ENCODE results near the gene PCED1B. TPM values are rescaled to one million over a fixed set of nuclear protein-coding genes. Genes with fewer than 3 reads are reported as not detected.

PCED1B gene
- total RNA-seq, 1 experiment from 2014 or later: 0.86 TPM

DNA sequence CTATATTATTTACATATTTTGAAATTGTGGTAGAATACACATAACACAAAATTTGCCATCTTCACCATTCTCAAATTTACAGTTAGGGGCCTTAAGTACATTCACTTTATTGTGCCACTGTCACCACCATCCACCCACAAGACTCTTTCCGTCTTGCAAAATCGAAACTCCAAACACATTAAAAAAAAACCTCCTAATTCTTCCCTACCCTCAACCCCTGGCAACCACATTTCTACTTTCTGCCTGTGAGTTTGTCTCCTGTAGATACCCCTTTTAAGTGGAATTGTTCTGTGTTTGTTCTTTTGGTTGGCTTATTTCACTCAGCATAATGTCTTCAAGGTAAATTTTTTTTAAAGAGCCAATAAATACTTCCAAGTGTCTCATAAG is 32.0 kb downstream of the PCED1B start:
- no peak for ATAC-seq
- no TSS peak for BruUV-seq (replicated peaks)
- RAD21 ChIA-PET (ENCODE audit: low non-redundant PET in 1 of 2, low total read pairs in 2 of 2, uncharacterized antibody in 2 of 2, unreplicated experiment in 2 of 2): no interaction called here

DNA sequence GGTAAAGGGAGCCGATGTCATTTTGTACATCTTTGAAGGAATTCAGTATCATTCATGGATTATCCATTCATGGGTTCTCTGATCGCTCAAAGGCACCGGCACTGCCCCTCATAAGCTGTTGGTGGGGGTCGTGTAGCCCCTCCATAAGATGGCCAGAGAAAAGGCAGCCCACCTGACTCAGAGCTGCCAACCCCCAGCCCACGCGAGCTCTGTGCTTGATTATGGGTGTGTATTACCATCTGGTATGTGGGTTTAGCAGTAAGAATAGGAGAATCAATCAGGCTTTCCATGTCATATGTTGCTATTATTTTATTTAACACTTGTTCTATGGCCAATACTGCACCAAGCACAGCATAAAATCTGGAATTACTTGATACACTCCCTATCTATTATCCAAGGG is 32.4 kb downstream of the PCED1B start:
- ChIA-PET POLR2A (no interaction called here), CTCF (no interaction called here), RAD21 (ENCODE audit: low non-redundant PET in 1 of 2, low total read pairs in 2 of 2, uncharacterized antibody in 2 of 2, unreplicated experiment in 2 of 2) (no interaction called here)
- Histone ChIP-seq H3K27ac (ENCODE audit: low read depth, low read length) (no peak overlapping the region), H2AFZ (ENCODE audit: low read depth, low read length, poor library complexity, severe bottlenecking) (no peak overlapping the region), H3K9me3 (ENCODE audit: control insufficient read depth in 1 of 2, insufficient read depth in 1 of 2, low read depth in 1 of 2, low read length in 2 of 2) (no peaks in the 10 kb centered on the region), H3K4me2 (ENCODE audit: low read length) (no peak overlapping the region), H3K9ac (ENCODE audit: low read length) (no peak overlapping the region), H3K4me1 (ENCODE audit: control insufficient read depth in 1 of 2, insufficient read depth in 2 of 2, low read length in 2 of 2) (no peaks in the 10 kb centered on the region), H3K4me3 (replicated peaks in 1 of 2; ENCODE audit: low read depth in 1 of 2, low read length in 2 of 2) (no peak overlapping the region), H3K27me3 (ENCODE audit: insufficient read depth, low read length) (no peaks in the 10 kb centered on the region), H3K9me2 (ENCODE audit: insufficient read depth) (no peaks in the 10 kb centered on the region), H3K79me2 (ENCODE audit: insufficient read depth, low read length) (no peaks in the 10 kb centered on the region), H4K20me1 (ENCODE audit: insufficient read depth) (no peaks in the 10 kb centered on the region), H3K36me3 (ENCODE audit: control insufficient read depth in 1 of 2, insufficient read depth in 2 of 2, low read length in 2 of 2) (no peaks in the 10 kb centered on the region)
- DNase-seq (ENCODE audit: low read depth, low spot score): no peak
- TF ChIP-seq RAD21 (IDR thresholded peaks at IDR 0.05; ENCODE audit: low read depth): no peak
- no peak for TF ChIP-seq POLR2AphosphoS5 (IDR thresholded peaks at IDR 0.05; ENCODE audit: low read depth, low read length)
- no peak for TF ChIP-seq FOSL1 (IDR thresholded peaks at IDR 0.05; ENCODE audit: low read depth)
- no peak for TF ChIP-seq CBX3 (IDR thresholded peaks at IDR 0.05; ENCODE audit: low read depth)
- no peak for TF ChIP-seq ZFX (IDR thresholded peaks at IDR 0.05)
- TF ChIP-seq TCF7L2 (IDR thresholded peaks at IDR 0.05; ENCODE audit: borderline replicate concordance, extremely low read depth, insufficient read depth, insufficient read length): no peak
- TF ChIP-seq, protein P1, sequence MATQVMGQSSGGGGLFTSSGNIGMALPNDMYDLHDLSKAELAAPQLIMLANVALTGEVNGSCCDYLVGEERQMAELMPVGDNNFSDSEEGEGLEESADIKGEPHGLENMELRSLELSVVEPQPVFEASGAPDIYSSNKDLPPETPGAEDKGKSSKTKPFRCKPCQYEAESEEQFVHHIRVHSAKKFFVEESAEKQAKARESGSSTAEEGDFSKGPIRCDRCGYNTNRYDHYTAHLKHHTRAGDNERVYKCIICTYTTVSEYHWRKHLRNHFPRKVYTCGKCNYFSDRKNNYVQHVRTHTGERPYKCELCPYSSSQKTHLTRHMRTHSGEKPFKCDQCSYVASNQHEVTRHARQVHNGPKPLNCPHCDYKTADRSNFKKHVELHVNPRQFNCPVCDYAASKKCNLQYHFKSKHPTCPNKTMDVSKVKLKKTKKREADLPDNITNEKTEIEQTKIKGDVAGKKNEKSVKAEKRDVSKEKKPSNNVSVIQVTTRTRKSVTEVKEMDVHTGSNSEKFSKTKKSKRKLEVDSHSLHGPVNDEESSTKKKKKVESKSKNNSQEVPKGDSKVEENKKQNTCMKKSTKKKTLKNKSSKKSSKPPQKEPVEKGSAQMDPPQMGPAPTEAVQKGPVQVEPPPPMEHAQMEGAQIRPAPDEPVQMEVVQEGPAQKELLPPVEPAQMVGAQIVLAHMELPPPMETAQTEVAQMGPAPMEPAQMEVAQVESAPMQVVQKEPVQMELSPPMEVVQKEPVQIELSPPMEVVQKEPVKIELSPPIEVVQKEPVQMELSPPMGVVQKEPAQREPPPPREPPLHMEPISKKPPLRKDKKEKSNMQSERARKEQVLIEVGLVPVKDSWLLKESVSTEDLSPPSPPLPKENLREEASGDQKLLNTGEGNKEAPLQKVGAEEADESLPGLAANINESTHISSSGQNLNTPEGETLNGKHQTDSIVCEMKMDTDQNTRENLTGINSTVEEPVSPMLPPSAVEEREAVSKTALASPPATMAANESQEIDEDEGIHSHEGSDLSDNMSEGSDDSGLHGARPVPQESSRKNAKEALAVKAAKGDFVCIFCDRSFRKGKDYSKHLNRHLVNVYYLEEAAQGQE (IDR thresholded peaks at IDR 0.05; ENCODE audit: low read depth): no peak
- TF ChIP-seq EZH2 (IDR thresholded peaks at IDR 0.05): no peak
- TF ChIP-seq POLR2A (IDR thresholded peaks at IDR 0.05; ENCODE audit: borderline replicate concordance, extremely low read depth, insufficient read depth, insufficient read length): no peak
- TF ChIP-seq EZH2phosphoT487 (IDR thresholded peaks at IDR 0.05; ENCODE audit: borderline replicate concordance): no peak
- intact Hi-C loops (cut with micrococcal nuclease): no loop called here
- ATAC-seq: no peak
- no TSS peak for BruUV-seq (replicated peaks)

More for the DNA sequence above, 32.0 kb downstream of the PCED1B start:
- Histone ChIP-seq H3K36me3 (ENCODE audit: control insufficient read depth in 1 of 2, insufficient read depth in 2 of 2, low read length in 2 of 2) (no peaks in the 10 kb centered on the region), H3K27me3 (ENCODE audit: insufficient read depth, low read length) (no peaks in the 10 kb centered on the region), H3K79me2 (ENCODE audit: insufficient read depth, low read length) (no peaks in the 10 kb centered on the region), H3K9ac (ENCODE audit: low read length) (no peak overlapping the region), H4K20me1 (ENCODE audit: insufficient read depth) (no peaks in the 10 kb centered on the region), H3K9me2 (ENCODE audit: insufficient read depth) (no peaks in the 10 kb centered on the region), H3K9me3 (ENCODE audit: control insufficient read depth in 1 of 2, insufficient read depth in 1 of 2, low read depth in 1 of 2, low read length in 2 of 2) (no peaks in the 10 kb centered on the region), H3K4me2 (ENCODE audit: low read length) (no peak overlapping the region), H3K27ac (ENCODE audit: low read depth, low read length) (no peak overlapping the region), H3K4me1 (ENCODE audit: control insufficient read depth in 1 of 2, insufficient read depth in 2 of 2, low read length in 2 of 2) (no peaks in the 10 kb centered on the region), H2AFZ (ENCODE audit: low read depth, low read length, poor library complexity, severe bottlenecking) (no peak overlapping the region), H3K4me3 (replicated peaks in 1 of 2; ENCODE audit: low read depth in 1 of 2, low read length in 2 of 2) (no peak overlapping the region)
- no peak for TF ChIP-seq TCF7L2 (IDR thresholded peaks at IDR 0.05; ENCODE audit: borderline replicate concordance, extremely low read depth, insufficient read depth, insufficient read length)
- no peak for TF ChIP-seq JUND (IDR thresholded peaks at IDR 0.05)
- no peak for TF ChIP-seq POLR2AphosphoS5 (IDR thresholded peaks at IDR 0.05; ENCODE audit: low read depth, low read length)
- TF ChIP-seq YY1 (IDR thresholded peaks at IDR 0.05; ENCODE audit: extremely low read depth, insufficient replicate concordance, low read depth, low read length): no peak
- no peak for TF ChIP-seq EZH2 (IDR thresholded peaks at IDR 0.05)
- TF ChIP-seq SRF (IDR thresholded peaks at IDR 0.05; ENCODE audit: low read depth): no peak
- TF ChIP-seq CEBPB (IDR thresholded peaks at IDR 0.05; ENCODE audit: low read depth): no peak
- TF ChIP-seq, protein P2, sequence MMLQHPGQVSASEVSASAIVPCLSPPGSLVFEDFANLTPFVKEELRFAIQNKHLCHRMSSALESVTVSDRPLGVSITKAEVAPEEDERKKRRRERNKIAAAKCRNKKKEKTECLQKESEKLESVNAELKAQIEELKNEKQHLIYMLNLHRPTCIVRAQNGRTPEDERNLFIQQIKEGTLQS (IDR thresholded peaks at IDR 0.05): no peak
- no peak for TF ChIP-seq SP1 (IDR thresholded peaks at IDR 0.05; ENCODE audit: low read depth)
- TF ChIP-seq EGR1 (IDR thresholded peaks at IDR 0.05; ENCODE audit: low read depth): no peak
- TF ChIP-seq, protein P3, sequence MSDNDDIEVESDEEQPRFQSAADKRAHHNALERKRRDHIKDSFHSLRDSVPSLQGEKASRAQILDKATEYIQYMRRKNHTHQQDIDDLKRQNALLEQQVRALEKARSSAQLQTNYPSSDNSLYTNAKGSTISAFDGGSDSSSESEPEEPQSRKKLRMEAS (IDR thresholded peaks at IDR 0.05): no peak
- no peak for TF ChIP-seq ZFX (IDR thresholded peaks at IDR 0.05)
- ChIA-PET POLR2A (no interaction called here), CTCF (no interaction called here)
- intact Hi-C loops (cut with micrococcal nuclease): no loop called here
- no peak for DNase-seq (ENCODE audit: low read depth, low spot score)

All from HCT116 (cell line).